SK-N-MC (cell line): Measurements from ENCODE around the gene HPCAL1.

ENCODE experiments used
- DNase-seq: peaks from one replicate; pipeline ENCODE4 v3.0.0-alpha.2; 2011; ENCODE audit warnings: low read depth, low spot score
- H3K27ac ChIP-seq: fragments of 200-600 bp; sonication (generic); 2 replicates; pipeline ENCODE4 v1.5.1; 2016; ENCODE audit warnings: mixed run types
- H3K36me3 ChIP-seq: fragments of 200-600 bp; sonication (generic); 2 replicates; pipeline ENCODE4 v1.6.1; 2017; ENCODE audit warnings: antibody characterized with exemption, low read length, mixed read lengths; ENCODE audit not compliant: insufficient read depth
- H3K4me3 ChIP-seq: fragments of 200-600 bp; sonication (generic); 2 replicates; pipeline ENCODE4 v1.5.1; 2016
- H3K9ac ChIP-seq: fragments of 200-600 bp; sonication (generic); 2 replicates; pipeline ENCODE4 v1.8.0; 2017; ENCODE audit warnings: mixed run types, mixed read lengths; ENCODE audit not compliant: insufficient read length
- H3K9me3 ChIP-seq: fragments of 200-600 bp; sonication (generic); 2 replicates; pipeline ENCODE4 v1.6.1; 2017; ENCODE audit warnings: low read depth, mild to moderate bottlenecking, antibody characterized with exemption, low read length, moderate library complexity, mixed read lengths
- EZH2 ChIP-seq: fragments of 200-600 bp; sonication (generic); IDR thresholded peaks from one replicate; pipeline ENCODE4 v1.6.1; 2017; ENCODE audit warnings: antibody characterized with exemption
- FOXP2 ChIP-seq: optimal IDR thresholded peaks from 2 replicates; pipeline ENCODE3; 2011; ENCODE audit warnings: mild to moderate bottlenecking, moderate library complexity; ENCODE audit not compliant: insufficient read depth; ENCODE audit errors: extremely low read length, control extremely low read depth
- POLR2AphosphoS5 ChIP-seq: IDR thresholded peaks from 2 replicates; pipeline ENCODE4 v1.6.1; 2012; ENCODE audit warnings: mild to moderate bottlenecking, low read depth, low read length, borderline replicate concordance

HPCAL1 gene

GRCh38 chr2:10469301-10469700 is 166.6 kb downstream of the HPCAL1 start:
- H3K36me3 ChIP-seq: no peaks in the 10 kb centered on the region
- no peak for DNase-seq
- no peak overlapping the region for H3K4me3 ChIP-seq
- H3K9ac ChIP-seq: no peak overlapping the region
- H3K9me3 ChIP-seq: no peaks in the 10 kb centered on the region
- H3K27ac ChIP-seq: no peak overlapping the region
- no peak for TF ChIP-seq FOXP2
- no peak for TF ChIP-seq POLR2AphosphoS5
- no peak for TF ChIP-seq EZH2

GRCh38 chr2:10469955-10470608 is 167.4 kb downstream of the HPCAL1 start:
- TF ChIP-seq EZH2 (no peak), FOXP2 (no peak), POLR2AphosphoS5 (no peak)
- no peak overlapping the region for H3K27ac ChIP-seq
- H3K4me3 ChIP-seq: no peak overlapping the region
- no peaks in the 10 kb centered on the region for H3K36me3 ChIP-seq
- no peak overlapping the region for H3K9ac ChIP-seq
- no peak for DNase-seq
- H3K9me3 ChIP-seq: no peaks in the 10 kb centered on the region

GRCh38 chr2:10471046-10471571 is 168.4 kb downstream of the HPCAL1 start:
- H3K9ac ChIP-seq: no peak overlapping the region
- H3K4me3 ChIP-seq: no peak overlapping the region
- TF ChIP-seq POLR2AphosphoS5: no peak
- TF ChIP-seq FOXP2: no peak
- no peak for TF ChIP-seq EZH2
- no peaks in the 10 kb centered on the region for H3K9me3 ChIP-seq
- no peaks in the 10 kb centered on the region for H3K36me3 ChIP-seq
- DNase-seq: no peak
- no peak overlapping the region for H3K27ac ChIP-seq

GRCh38 chr2:10471955-10472354 is 169.3 kb downstream of the HPCAL1 start:
- TF ChIP-seq EZH2: no peak
- TF ChIP-seq FOXP2: no peak
- no peak for TF ChIP-seq POLR2AphosphoS5
- Histone ChIP-seq H3K9me3 (no peaks in the 10 kb centered on the region), H3K36me3 (no peaks in the 10 kb centered on the region), H3K4me3 (no peak overlapping the region), H3K9ac (no peak overlapping the region), H3K27ac (no peak overlapping the region)
- no peak for DNase-seq

GRCh38 chr2:10473121-10473756 is 170.5 kb downstream of the HPCAL1 start:
- Histone ChIP-seq H3K9ac (no peak overlapping the region), H3K4me3 (no peak overlapping the region), H3K36me3 (no peaks in the 10 kb centered on the region), H3K9me3 (no peaks in the 10 kb centered on the region), H3K27ac (no peak overlapping the region)
- TF ChIP-seq FOXP2 (no peak), POLR2AphosphoS5 (no peak), EZH2 (no peak)
- no peak for DNase-seq

GRCh38 chr2:10475221-10475722 is 172.6 kb downstream of the HPCAL1 start:
- Histone ChIP-seq H3K27ac (no peak overlapping the region), H3K9ac (no peak overlapping the region), H3K9me3 (no peaks in the 10 kb centered on the region), H3K4me3 (no peak overlapping the region), H3K36me3 (no peaks in the 10 kb centered on the region)
- no peak for DNase-seq
- TF ChIP-seq EZH2 (no peak), FOXP2 (no peak), POLR2AphosphoS5 (no peak)

GRCh38 chr2:10475811-10476660 is 173.3 kb downstream of the HPCAL1 start:
- H3K4me3 ChIP-seq: no peak overlapping the region
- no peak overlapping the region for H3K9ac ChIP-seq
- TF ChIP-seq FOXP2: no peak
- no peak for TF ChIP-seq EZH2
- no peak for TF ChIP-seq POLR2AphosphoS5
- no peaks in the 10 kb centered on the region for H3K9me3 ChIP-seq
- no peak for DNase-seq
- H3K36me3 ChIP-seq: no peaks in the 10 kb centered on the region
- no peak overlapping the region for H3K27ac ChIP-seq
